Thyroid gland (tissue), 4 donors: ENCODE results near the gene C3AR1. TPM values are rescaled to one million over a fixed set of nuclear protein-coding genes. Genes with fewer than 3 reads are reported as not detected.
A peak's percentile ranks its signal among the peaks of the same experiment; 100 is the strongest.

Source experiments
- DNase-seq, 2 donors: peaks; one replicate each; pipeline ENCODE4 v3.0.0-alpha.2; 2019
- H3K27ac ChIP-seq, 3 donors: fragments of 200-600 bp; sonication (generic); 1 replicate in 2 of 3; 2 replicates in 1 of 3; pipeline ENCODE4 v1.5.1; 2016 to 2019; ENCODE audit warnings: mild to moderate bottlenecking in 1 of 3, moderate library complexity in 1 of 3
- H3K27me3 ChIP-seq: fragments of 200-600 bp; sonication (generic); one replicate; pipeline ENCODE4 v1.5.1; 2019
- H3K36me3 ChIP-seq, 2 donors: fragments of 200-600 bp; sonication (generic); one replicate each; pipeline ENCODE4 v1.5.1; 2016 to 2019
- H3K4me1 ChIP-seq, 2 donors: fragments of 200-600 bp; sonication (generic); one replicate each; pipeline ENCODE4 v1.5.1; 2017 to 2019
- H3K4me3 ChIP-seq, 3 donors: fragments of 200-600 bp; sonication (generic); replicated peaks in 1 of 3; 1 replicate in 2 of 3; 2 replicates in 1 of 3; pipeline ENCODE4 v1.5.1; 2016; ENCODE audit warnings: mild to moderate bottlenecking in 1 of 3
- H3K9me3 ChIP-seq: fragments of 200-600 bp; sonication (generic); one replicate; pipeline ENCODE4 v1.5.1; 2017
- POLR2A ChIP-seq, 2 donors: fragments of 450-650 bp; IDR thresholded peaks; one replicate each; pipeline ENCODE4 v1.6.1; 2017; ENCODE audit warnings: antibody characterized with exemption in 2 of 2, mild to moderate bottlenecking in 2 of 2, moderate library complexity in 1 of 2
- WGBS, 2 donors: methylation state at CpG; one replicate each; pipeline ENCODE4 v1.1.5; 2017; 5-methylcytosine and 5-hydroxymethylcytosine counted together
- intact Hi-C: fragments of 100-400 bp; cut with DNase I; formaldehyde crosslinking; loops from one replicate; pipeline ENCODE4 v1.15.1; 2023
- total RNA-seq, 4 donors: library from RNA; depleted of rRNA; stranded (reverse); fragments of >200 nt; gene quantifications; one replicate each; pipeline ENCODE4 v1.2.3, GENCODE V29; 2016
- TF ChIP-seq, protein P1 (sequence below), 6 experiments: fragments of 200-600 bp in 3 of 6; fragments of 450-650 bp in 3 of 6; sonication (generic) in 3 of 6; IDR thresholded peaks; one replicate each; pipeline ENCODE4 v1.5.1; 2016 to 2019; ENCODE audit warnings: antibody characterized with exemption in 6 of 6, mild to moderate bottlenecking in 2 of 6, inconsistent platforms in 1 of 6, moderate library complexity in 1 of 6

C3AR1 gene
- total RNA-seq, 4 donors from 2014 or later = 2.1 to 4.4 (median 2.9) TPM

DNA sequence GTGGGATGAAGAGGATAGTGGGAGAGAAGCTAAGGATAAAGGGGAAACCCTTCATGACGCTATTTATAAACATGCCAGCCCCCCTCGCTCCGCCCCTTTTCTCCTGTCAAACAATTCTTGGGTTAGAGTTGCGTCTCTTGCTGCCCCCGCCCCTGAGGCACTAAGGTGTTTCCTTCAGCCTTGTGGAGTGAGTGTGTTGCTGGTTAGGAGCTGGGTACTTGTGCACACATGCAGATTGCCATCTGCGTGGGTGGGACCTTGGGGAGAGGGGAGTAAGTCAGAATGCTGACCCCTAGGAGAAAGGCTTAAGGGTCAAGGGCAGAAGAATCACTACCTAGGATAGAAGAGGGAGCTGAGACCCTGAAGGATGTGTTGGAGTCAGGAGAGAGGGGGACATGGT, 28.2 kb downstream of the C3AR1 start:
- Histone ChIP-seq H3K27me3 (no peaks in the 10 kb centered on the region), H3K4me3 (no peak overlapping the region), H3K36me3 (peaks cover 26 to 27% of the 10 kb centered on the region in 2 donors), H3K4me1 (peaks cover 56 to 60% of the 10 kb centered on the region in 2 donors), H3K9me3 (no peaks in the 10 kb centered on the region), H3K27ac (peak overlapping the region in 2 of 3 donors; percentile 47 to 53)
- WGBS, 2 donors = 74 to 82% methylated on average over 6 of the region's 6 CpGs
- no peak for DNase-seq
- TF ChIP-seq, protein P1, sequence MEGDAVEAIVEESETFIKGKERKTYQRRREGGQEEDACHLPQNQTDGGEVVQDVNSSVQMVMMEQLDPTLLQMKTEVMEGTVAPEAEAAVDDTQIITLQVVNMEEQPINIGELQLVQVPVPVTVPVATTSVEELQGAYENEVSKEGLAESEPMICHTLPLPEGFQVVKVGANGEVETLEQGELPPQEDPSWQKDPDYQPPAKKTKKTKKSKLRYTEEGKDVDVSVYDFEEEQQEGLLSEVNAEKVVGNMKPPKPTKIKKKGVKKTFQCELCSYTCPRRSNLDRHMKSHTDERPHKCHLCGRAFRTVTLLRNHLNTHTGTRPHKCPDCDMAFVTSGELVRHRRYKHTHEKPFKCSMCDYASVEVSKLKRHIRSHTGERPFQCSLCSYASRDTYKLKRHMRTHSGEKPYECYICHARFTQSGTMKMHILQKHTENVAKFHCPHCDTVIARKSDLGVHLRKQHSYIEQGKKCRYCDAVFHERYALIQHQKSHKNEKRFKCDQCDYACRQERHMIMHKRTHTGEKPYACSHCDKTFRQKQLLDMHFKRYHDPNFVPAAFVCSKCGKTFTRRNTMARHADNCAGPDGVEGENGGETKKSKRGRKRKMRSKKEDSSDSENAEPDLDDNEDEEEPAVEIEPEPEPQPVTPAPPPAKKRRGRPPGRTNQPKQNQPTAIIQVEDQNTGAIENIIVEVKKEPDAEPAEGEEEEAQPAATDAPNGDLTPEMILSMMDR (IDR thresholded peaks at IDR 0.05) = no peak
- no peak for TF ChIP-seq POLR2A (IDR thresholded peaks at IDR 0.05)
- intact Hi-C loops = no loop called here

DNA sequence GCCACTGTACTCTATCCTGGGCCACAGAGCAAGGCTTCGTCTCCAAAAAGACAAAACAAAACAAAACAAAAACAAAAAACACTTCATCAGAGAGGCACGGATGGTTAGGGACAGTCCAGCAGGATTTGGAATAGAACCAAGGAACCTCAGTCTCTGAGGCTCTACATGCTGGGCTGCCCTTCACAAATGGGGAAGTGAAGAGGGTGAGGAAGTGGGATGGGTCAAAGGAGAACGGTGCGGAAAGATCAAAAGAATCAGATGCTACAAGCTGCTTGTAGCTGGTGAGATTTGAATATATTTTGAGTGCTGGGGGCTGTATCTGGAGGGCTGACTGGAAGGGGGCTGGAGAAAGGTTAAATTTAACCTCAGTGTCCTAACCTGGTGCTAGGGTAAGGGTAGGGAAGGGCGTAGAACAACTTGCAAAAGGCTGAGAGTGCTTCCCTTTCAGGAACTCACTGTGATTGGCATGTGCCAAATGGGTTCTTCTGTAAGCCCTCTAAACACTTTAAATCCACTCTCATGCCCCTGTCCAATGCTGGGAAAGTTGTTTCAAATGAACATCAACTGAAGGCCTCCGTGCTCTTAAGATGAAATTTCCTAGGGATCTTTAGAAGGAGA, 29.0 kb downstream of the C3AR1 start:
- Histone ChIP-seq H3K36me3 (peaks cover 19% of the 10 kb centered on the region in 2 donors), H3K4me3 (no peak overlapping the region), H3K4me1 (peaks cover 56 to 60% of the 10 kb centered on the region in 2 donors), H3K9me3 (no peaks in the 10 kb centered on the region), H3K27me3 (no peaks in the 10 kb centered on the region), H3K27ac (peak overlapping the region in 2 of 3 donors; percentile 0 to 36)
- intact Hi-C loops = no loop called here
- no peak for TF ChIP-seq POLR2A (IDR thresholded peaks at IDR 0.05)
- TF ChIP-seq, protein P1 (IDR thresholded peaks at IDR 0.05) = no peak
- DNase-seq = no peak
- 30 to 35% methylated on average over 6 of the region's 6 CpGs for WGBS, 2 donors

DNA sequence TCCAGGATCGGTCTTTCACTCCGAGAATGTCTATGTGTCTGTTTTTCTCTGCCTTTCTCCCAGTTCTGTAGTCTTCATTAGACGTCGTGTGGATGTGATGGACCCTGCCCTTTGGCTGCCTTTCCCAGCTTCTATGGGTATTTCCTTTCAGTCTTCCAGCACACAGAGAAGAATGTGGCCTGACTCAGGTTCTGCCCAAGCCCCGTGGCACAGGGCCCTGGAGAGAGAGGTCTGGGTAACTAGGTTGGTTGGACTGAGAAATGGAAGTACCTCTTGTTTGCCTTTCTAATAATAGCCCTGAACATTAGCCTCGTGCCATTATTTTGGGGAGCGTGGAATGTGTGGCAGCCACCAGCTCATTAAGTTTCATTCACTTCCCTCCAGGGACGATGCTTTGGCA, 29.8 kb downstream of the C3AR1 start:
- intact Hi-C loops = no loop called here
- 69 to 82% methylated on average over 8 of the region's 8 CpGs for WGBS, 2 donors
- H3K4me1 ChIP-seq = peaks cover 60% of the 10 kb centered on the region in 2 donors

DNA sequence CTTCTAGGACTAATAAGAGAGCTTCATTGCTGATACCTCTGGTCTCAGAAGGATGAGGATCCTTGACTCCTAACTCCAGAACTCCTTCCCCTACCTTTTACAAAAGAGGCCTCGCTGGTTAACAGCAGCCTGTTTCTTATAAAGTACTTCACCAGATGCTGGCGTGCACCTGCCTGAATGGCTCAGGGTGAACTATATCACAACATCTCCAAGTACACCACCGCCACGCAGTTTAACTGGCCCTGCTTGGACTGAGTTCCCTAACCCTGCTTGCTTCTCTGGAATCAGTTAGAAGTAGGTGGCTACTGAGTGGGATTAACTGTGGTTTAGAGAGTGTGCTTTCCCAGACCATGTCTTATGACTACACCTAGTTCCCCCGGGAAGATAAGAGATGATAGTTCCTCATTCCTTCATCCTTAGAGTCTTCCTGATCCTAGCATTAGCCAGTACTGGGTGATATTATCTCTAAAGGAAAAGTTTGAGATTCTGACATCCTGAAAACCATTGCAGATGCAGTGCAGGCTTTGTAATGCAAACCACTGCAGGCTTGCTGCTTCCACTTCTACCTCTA, 30.6 kb downstream of the C3AR1 start:
- TF ChIP-seq, protein P1 (IDR thresholded peaks at IDR 0.05) = no peak
- TF ChIP-seq POLR2A (IDR thresholded peaks at IDR 0.05) = no peak
- Histone ChIP-seq H3K27ac (peak overlapping the region in 1 of 3 donors; percentile 24), H3K27me3 (no peaks in the 10 kb centered on the region), H3K36me3 (peaks cover 3 to 5% of the 10 kb centered on the region in 2 donors), H3K4me3 (no peak overlapping the region), H3K9me3 (no peaks in the 10 kb centered on the region), H3K4me1 (peaks cover 60% of the 10 kb centered on the region in 2 donors)
- 69 to 72% methylated on average over 5 of the region's 5 CpGs for WGBS, 2 donors
- DNase-seq = no peak
- intact Hi-C loops = no loop called here

More for the DNA sequence above, 29.8 kb downstream of the C3AR1 start:
- Histone ChIP-seq H3K36me3 (peaks cover 11% of the 10 kb centered on the region in 2 donors), H3K27ac (peak overlapping the region in 2 of 3 donors; percentile 24 to 36), H3K9me3 (no peaks in the 10 kb centered on the region), H3K4me3 (no peak overlapping the region), H3K27me3 (no peaks in the 10 kb centered on the region)
- peak in 1 of 2 donors; percentile 18 for DNase-seq
- TF ChIP-seq, protein P1 (IDR thresholded peaks at IDR 0.05) = no peak
- TF ChIP-seq POLR2A (IDR thresholded peaks at IDR 0.05) = no peak

DNA sequence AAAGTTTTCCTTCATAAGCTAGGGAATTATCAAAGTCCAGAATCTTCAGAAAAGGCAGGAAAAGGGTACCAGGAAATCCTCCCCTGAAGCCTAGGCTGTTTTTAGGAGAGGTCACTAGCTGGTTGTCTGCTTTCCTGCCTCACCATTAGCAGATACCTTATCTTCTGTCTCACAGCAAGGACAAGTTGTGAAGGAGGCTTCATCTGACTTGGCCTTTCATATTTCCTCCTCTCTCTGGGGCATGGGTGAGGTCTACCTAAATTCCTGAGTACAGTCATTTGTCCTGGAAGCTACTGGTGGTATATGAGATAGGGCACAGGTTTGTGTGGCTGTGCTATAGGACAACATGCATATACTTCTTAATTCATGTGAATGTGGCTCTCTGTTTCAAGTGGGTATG, 31.4 kb downstream of the C3AR1 start:
- Histone ChIP-seq H3K27me3 (no peaks in the 10 kb centered on the region), H3K27ac (peak overlapping the region in 2 of 3 donors; percentile 31 to 95), H3K4me3 (no peak overlapping the region), H3K4me1 (peaks cover 60% of the 10 kb centered on the region in 2 donors), H3K9me3 (no peaks in the 10 kb centered on the region), H3K36me3 (no peaks in the 10 kb centered on the region)
- no peak for DNase-seq
- intact Hi-C loops = loop anchor here (5.0 kb wide), 1 partner anchor 47 kb away; the partner anchor contains the start of gene NECAP1
- TF ChIP-seq POLR2A (IDR thresholded peaks at IDR 0.05) = no peak
- TF ChIP-seq, protein P1 (IDR thresholded peaks at IDR 0.05) = no peak
